H9 (cell line): Measurements from ENCODE around the gene TANGO6. TPM values are rescaled to one million over a fixed set of nuclear protein-coding genes. Genes with fewer than 3 reads are reported as not detected.

Experiments
- DNase-seq: peaks from one replicate; pipeline ENCODE4 v3.0.0-alpha.2; 2017
- H2AFZ ChIP-seq: one replicate; pipeline ENCODE4 v1.6.1; 2013; ENCODE audit warnings: mild to moderate bottlenecking, low read length, control low read depth, moderate library complexity
- H2AK5ac ChIP-seq: 2 replicates; pipeline ENCODE4 v1.6.1; 2013; ENCODE audit warnings: low read length, control low read depth, mixed read lengths; ENCODE audit not compliant: insufficient read length
- H2BK120ac ChIP-seq: one replicate; pipeline ENCODE4 v1.6.1; 2013; ENCODE audit warnings: low read depth, mild to moderate bottlenecking, low read length, control low read depth, inconsistent platforms; ENCODE audit not compliant: poor library complexity, severe bottlenecking
- H2BK12ac ChIP-seq: 2 replicates; pipeline ENCODE4 v1.6.1; 2013; ENCODE audit warnings: low read length, control low read depth, mixed read lengths, low read depth; ENCODE audit not compliant: insufficient read length
- H2BK15ac ChIP-seq: 2 replicates; pipeline ENCODE4 v1.6.1; 2013; ENCODE audit warnings: low read depth, low read length, control low read depth
- H2BK20ac ChIP-seq: one replicate; pipeline ENCODE4 v1.6.1; 2013; ENCODE audit warnings: low read depth, mild to moderate bottlenecking, low read length, control low read depth, inconsistent platforms; ENCODE audit not compliant: poor library complexity, severe bottlenecking
- H2BK5ac ChIP-seq: 2 replicates; pipeline ENCODE4 v1.6.1; 2013; ENCODE audit warnings: low read length, control low read depth, mixed read lengths; ENCODE audit not compliant: insufficient read length
- H3K14ac ChIP-seq: 2 replicates; pipeline ENCODE4 v1.6.1; 2013; ENCODE audit warnings: low read length, control low read depth; ENCODE audit not compliant: insufficient read depth
- H3K18ac ChIP-seq: 2 replicates; pipeline ENCODE4 v1.6.1; 2013; ENCODE audit warnings: low read depth, mild to moderate bottlenecking, mixed read lengths, low read length, control low read depth; ENCODE audit not compliant: insufficient read length
- H3K23ac ChIP-seq: 2 replicates; pipeline ENCODE4 v1.6.1; 2013; ENCODE audit warnings: low read length, control low read depth, mixed read lengths, low read depth; ENCODE audit not compliant: insufficient read length
- H3K23me2 ChIP-seq: 2 replicates; pipeline ENCODE4 v1.6.1; 2013; ENCODE audit warnings: low read depth, mild to moderate bottlenecking, mixed read lengths, low read length, control low read depth; ENCODE audit not compliant: insufficient read length, poor library complexity, severe bottlenecking
- H3K27ac ChIP-seq: 2 replicates; pipeline ENCODE4 v1.5.1; 2013; ENCODE audit warnings: low read length, control low read depth, mixed read lengths, low read depth; ENCODE audit not compliant: insufficient read length
- H3K27me3 ChIP-seq: 2 replicates; pipeline ENCODE4 v1.6.1; 2013; ENCODE audit warnings: low read length, control low read depth, inconsistent platforms; ENCODE audit not compliant: insufficient read depth
- H3K4ac ChIP-seq: 2 replicates; pipeline ENCODE4 v1.6.1; 2013; ENCODE audit warnings: low read depth, mild to moderate bottlenecking, control low read depth, inconsistent platforms, low read length, moderate library complexity
- H3K4me1 ChIP-seq: 2 replicates; pipeline ENCODE4 v1.6.1; 2013; ENCODE audit warnings: low read length, control low read depth, inconsistent platforms; ENCODE audit not compliant: insufficient read depth
- H3K4me2 ChIP-seq: 2 replicates; pipeline ENCODE4 v1.6.1; 2013; ENCODE audit warnings: low read length, control low read depth, mixed read lengths; ENCODE audit not compliant: insufficient read length, insufficient read depth
- H3K56ac ChIP-seq: 2 replicates; pipeline ENCODE4 v1.6.1; 2013; ENCODE audit warnings: low read depth, mild to moderate bottlenecking, mixed read lengths, low read length, control low read depth; ENCODE audit not compliant: insufficient read length
- H3K79me1 ChIP-seq: 2 replicates; pipeline ENCODE4 v1.6.1; 2013; ENCODE audit warnings: low read depth, mild to moderate bottlenecking, moderate library complexity, low read length, control low read depth, inconsistent platforms; ENCODE audit not compliant: insufficient read depth, poor library complexity, severe bottlenecking
- H3K79me2 ChIP-seq: 2 replicates; pipeline ENCODE4 v1.6.1; 2013; ENCODE audit warnings: low read length, control low read depth, inconsistent platforms; ENCODE audit not compliant: insufficient read depth
- H3K9ac ChIP-seq: 2 replicates; pipeline ENCODE4 v1.6.1; 2013; ENCODE audit warnings: low read length, control low read depth, mixed read lengths; ENCODE audit not compliant: insufficient read length; ENCODE audit errors: extremely low read depth
- H3K9me3 ChIP-seq: one replicate; pipeline ENCODE4 v1.6.1; 2013; ENCODE audit warnings: low read depth, low read length, inconsistent platforms; ENCODE audit not compliant: control insufficient read depth
- H3T11ph ChIP-seq: one replicate; pipeline ENCODE4 v1.6.1; 2013; ENCODE audit warnings: mild to moderate bottlenecking, low read length, control low read depth, inconsistent platforms
- H4K20me1 ChIP-seq: one replicate; pipeline ENCODE4 v1.6.1; 2013; ENCODE audit not compliant: control insufficient read depth, insufficient read length, insufficient read depth
- H4K5ac ChIP-seq: 2 replicates; pipeline ENCODE4 v1.6.1; 2013; ENCODE audit warnings: low read depth, mild to moderate bottlenecking, mixed read lengths, low read length, control low read depth; ENCODE audit not compliant: insufficient read length
- H4K8ac ChIP-seq: replicated peaks from 2 replicates; pipeline ENCODE4 v1.6.1; 2013; ENCODE audit warnings: low read length, control low read depth, mixed read lengths, low read depth; ENCODE audit not compliant: insufficient read length
- H4K91ac ChIP-seq: 2 replicates; pipeline ENCODE4 v1.6.1; 2013; ENCODE audit warnings: low read depth, mild to moderate bottlenecking, moderate library complexity, mixed read lengths, low read length, control low read depth; ENCODE audit not compliant: insufficient read length
- H3K27ac Mint-ChIP-seq, 3 experiments: 2 replicates in 2 of 3; 3 replicates in 1 of 3; pipeline ENCODE4 v1.8.0; 2020 to 2021; ENCODE audit warnings: mixed read lengths in 3 of 3, mild to moderate bottlenecking in 1 of 3, moderate library complexity in 1 of 3
- H3K27me3 Mint-ChIP-seq: 2 replicates; pipeline ENCODE4 v1.8.0; 2021; ENCODE audit warnings: low read depth, mild to moderate bottlenecking, moderate library complexity, mixed read lengths
- H3K36me3 Mint-ChIP-seq, 3 experiments: 2 replicates in 2 of 3; 3 replicates in 1 of 3; pipeline ENCODE4 v1.8.0; 2020 to 2021; ENCODE audit warnings: low read depth in 3 of 3, mixed read lengths in 3 of 3; ENCODE audit not compliant: insufficient read depth in 1 of 3
- H3K4me1 Mint-ChIP-seq, 2 experiments: 2 replicates each; pipeline ENCODE4 v1.8.0; 2020; ENCODE audit warnings: mixed read lengths in 2 of 2
- H3K4me3 Mint-ChIP-seq, 2 experiments: 2 replicates in 1 of 2; 3 replicates in 1 of 2; pipeline ENCODE4 v1.8.0; 2020 to 2021; ENCODE audit warnings: mild to moderate bottlenecking in 2 of 2, mixed read lengths in 2 of 2, moderate library complexity in 1 of 2
- H3K9me3 Mint-ChIP-seq, 2 experiments: 2 replicates in 1 of 2; 3 replicates in 1 of 2; pipeline ENCODE4 v1.8.0; 2020; ENCODE audit warnings: mild to moderate bottlenecking in 2 of 2, mixed read lengths in 2 of 2, moderate library complexity in 1 of 2
- WGBS: extraction: QIAGEN DNeasy Blood & Tissue Kit; methylation state at CpG from one replicate; pipeline ENCODE4 v1.1.7; 2013; ENCODE audit warnings: missing lambda C conversion rate, low lambda C conversion rate, mixed read lengths; ENCODE audit not compliant: insufficient read length; ENCODE audit errors: extremely low coverage; 5-methylcytosine and 5-hydroxymethylcytosine counted together
- total RNA-seq: library from RNA; stranded (reverse); gene quantifications from 2 replicates; pipeline ENCODE4 v1.2.1, GENCODE V29; 2021
- TF ChIP-seq, protein P1 (sequence below): fragments of 200-600 bp; sonication (generic); conservative IDR thresholded peaks from 3 replicates; pipeline ENCODE4 v1.8.0; 2021; ENCODE audit warnings: antibody characterized with exemption, mild to moderate bottlenecking

The TANGO6 gene
- total RNA-seq, 1 experiment from 2014 or later = 12.0 TPM

- H3K9me3 Mint-ChIP-seq = no peaks in the 10 kb centered on the region; a peak in 1 of 5 replicates
- DNase-seq = no peak
- no peak overlapping the region for H4K5ac ChIP-seq
- H3K9me3 ChIP-seq = no peaks in the 10 kb centered on the region
- no peak overlapping the region for H3K56ac ChIP-seq
- no peaks in the 10 kb centered on the region for H3K27me3 Mint-ChIP-seq
- no peaks in the 10 kb centered on the region for H3K4me1 Mint-ChIP-seq
- H3K4me2 ChIP-seq = no peak overlapping the region
- H2AFZ ChIP-seq = no peak overlapping the region
- no peak overlapping the region for H3K4me3 Mint-ChIP-seq
- H3K4ac ChIP-seq = no peak overlapping the region
- H4K20me1 ChIP-seq = no peaks in the 10 kb centered on the region
- TF ChIP-seq, protein P1, sequence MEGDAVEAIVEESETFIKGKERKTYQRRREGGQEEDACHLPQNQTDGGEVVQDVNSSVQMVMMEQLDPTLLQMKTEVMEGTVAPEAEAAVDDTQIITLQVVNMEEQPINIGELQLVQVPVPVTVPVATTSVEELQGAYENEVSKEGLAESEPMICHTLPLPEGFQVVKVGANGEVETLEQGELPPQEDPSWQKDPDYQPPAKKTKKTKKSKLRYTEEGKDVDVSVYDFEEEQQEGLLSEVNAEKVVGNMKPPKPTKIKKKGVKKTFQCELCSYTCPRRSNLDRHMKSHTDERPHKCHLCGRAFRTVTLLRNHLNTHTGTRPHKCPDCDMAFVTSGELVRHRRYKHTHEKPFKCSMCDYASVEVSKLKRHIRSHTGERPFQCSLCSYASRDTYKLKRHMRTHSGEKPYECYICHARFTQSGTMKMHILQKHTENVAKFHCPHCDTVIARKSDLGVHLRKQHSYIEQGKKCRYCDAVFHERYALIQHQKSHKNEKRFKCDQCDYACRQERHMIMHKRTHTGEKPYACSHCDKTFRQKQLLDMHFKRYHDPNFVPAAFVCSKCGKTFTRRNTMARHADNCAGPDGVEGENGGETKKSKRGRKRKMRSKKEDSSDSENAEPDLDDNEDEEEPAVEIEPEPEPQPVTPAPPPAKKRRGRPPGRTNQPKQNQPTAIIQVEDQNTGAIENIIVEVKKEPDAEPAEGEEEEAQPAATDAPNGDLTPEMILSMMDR = no peak
- H2BK5ac ChIP-seq = no peak overlapping the region
- H3K23me2 ChIP-seq = no peaks in the 10 kb centered on the region
- no peak overlapping the region for H2BK12ac ChIP-seq
- H2AK5ac ChIP-seq = no peak overlapping the region
- H2BK20ac ChIP-seq = no peak overlapping the region
- no peak overlapping the region for H3K18ac ChIP-seq
- no peaks in the 10 kb centered on the region for H3K27me3 ChIP-seq
- H3K4me1 ChIP-seq = no peaks in the 10 kb centered on the region
- no peak overlapping the region for H4K8ac ChIP-seq
- no peak overlapping the region for H3K27ac ChIP-seq
- no peak overlapping the region for H3K14ac ChIP-seq
- no peak overlapping the region for H2BK120ac ChIP-seq
- no peaks in the 10 kb centered on the region for H3K79me1 ChIP-seq
- no peaks in the 10 kb centered on the region for H3K36me3 Mint-ChIP-seq
- no peak overlapping the region for H3T11ph ChIP-seq
- no peak overlapping the region for H4K91ac ChIP-seq
- H3K79me2 ChIP-seq = no peaks in the 10 kb centered on the region
- WGBS = no CpG with 5 or more reads among the region's 1 CpG
- no peak overlapping the region; a peak in 1 of 7 replicates for H3K27ac Mint-ChIP-seq
- no peak overlapping the region for H3K9ac ChIP-seq
- no peak overlapping the region for H3K23ac ChIP-seq
- H2BK15ac ChIP-seq = no peak overlapping the region
Measured at GRCh38 chr16:69019811-69020210, 176.5 kb downstream of the TANGO6 start.
